ENCODE data around the gene PGAP1.

Gene PGAP1

DNA sequence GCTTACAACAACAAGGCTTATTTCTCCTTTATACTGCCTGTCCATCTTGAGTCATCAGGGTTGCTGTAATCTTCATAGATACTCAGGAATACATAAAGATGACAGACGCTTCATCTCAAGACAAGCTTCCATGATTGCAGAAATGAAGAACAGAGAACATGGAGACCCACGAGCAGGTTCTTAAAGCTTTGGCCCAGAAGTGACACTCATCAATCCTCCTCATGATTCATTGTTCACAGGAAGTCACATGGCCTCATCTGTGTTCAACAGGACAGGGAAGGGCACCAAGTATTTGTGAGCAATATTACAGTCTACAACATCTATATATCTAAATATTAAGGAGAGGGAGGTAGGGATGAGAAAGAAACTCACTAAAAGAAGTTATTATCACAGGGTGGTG is 36.5 kb upstream of the PGAP1 start:
- no peak overlapping the region for H3K27ac ChIP-seq (ENCODE audit: low read depth, low read length, severe bottlenecking)
- no peaks in the 10 kb centered on the region for H3K36me3 ChIP-seq (ENCODE audit: control insufficient read depth, insufficient read depth, low read length)
- 89 to 100% methylated on average over 1 to 2 of the region's 2 CpGs for WGBS, 2 experiments (ENCODE audit: insufficient coverage in 2 of 2)
- H3K4me3 ChIP-seq (ENCODE audit: extremely low read depth, insufficient read depth, low read length, poor library complexity, severe bottlenecking): no peak overlapping the region
- H3K9me3 ChIP-seq (ENCODE audit: control insufficient read depth, low read length): no peaks in the 10 kb centered on the region
- no peaks in the 10 kb centered on the region for H3K4me1 ChIP-seq (ENCODE audit: control insufficient read depth, insufficient read depth, low read length, poor library complexity, severe bottlenecking)

DNA sequence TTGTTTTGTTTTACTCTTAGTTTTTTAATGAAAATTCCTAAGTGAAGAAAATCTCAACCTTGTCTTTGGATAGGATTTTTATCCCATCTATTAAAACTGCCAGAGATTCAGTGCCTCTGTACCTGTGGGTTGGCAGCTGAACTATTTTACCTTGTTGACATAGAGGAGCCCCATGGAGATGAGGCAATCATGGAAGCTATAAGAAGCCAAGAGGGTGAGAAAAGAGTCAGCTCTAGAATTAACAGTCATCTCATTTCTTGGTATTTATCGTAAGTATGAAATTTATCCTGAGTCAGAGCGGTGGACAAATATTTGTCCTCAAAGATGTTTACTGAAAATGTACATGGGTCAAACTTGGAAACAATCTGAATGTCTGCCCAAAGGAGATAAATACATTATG is 35.8 kb upstream of the PGAP1 start:
- Histone ChIP-seq H3K4me3 (ENCODE audit: extremely low read depth, insufficient read depth, low read length, poor library complexity, severe bottlenecking) (no peak overlapping the region), H3K9me3 (ENCODE audit: control insufficient read depth, low read length) (no peaks in the 10 kb centered on the region), H3K36me3 (ENCODE audit: control insufficient read depth, insufficient read depth, low read length) (no peaks in the 10 kb centered on the region), H3K4me1 (ENCODE audit: control insufficient read depth, insufficient read depth, low read length, poor library complexity, severe bottlenecking) (no peaks in the 10 kb centered on the region), H3K27ac (ENCODE audit: low read depth, low read length, severe bottlenecking) (no peak overlapping the region)
- 92 to 100% methylated on average over 2 of the region's 2 CpGs for WGBS, 2 experiments (ENCODE audit: insufficient coverage in 2 of 2)

GRCh38 chr2:196961889-196962288 is 35.4 kb upstream of the PGAP1 start:
- Histone ChIP-seq H3K9me3 (ENCODE audit: control insufficient read depth, low read length) (no peaks in the 10 kb centered on the region), H3K4me3 (ENCODE audit: extremely low read depth, insufficient read depth, low read length, poor library complexity, severe bottlenecking) (no peak overlapping the region), H3K27ac (ENCODE audit: low read depth, low read length, severe bottlenecking) (no peak overlapping the region), H3K36me3 (ENCODE audit: control insufficient read depth, insufficient read depth, low read length) (no peaks in the 10 kb centered on the region), H3K4me1 (ENCODE audit: control insufficient read depth, insufficient read depth, low read length, poor library complexity, severe bottlenecking) (no peaks in the 10 kb centered on the region)

GRCh38 chr2:196959734-196960338 is 33.3 kb upstream of the PGAP1 start:
- H3K4me1 ChIP-seq (ENCODE audit: control insufficient read depth, insufficient read depth, low read length, poor library complexity, severe bottlenecking): no peaks in the 10 kb centered on the region
- H3K4me3 ChIP-seq (ENCODE audit: extremely low read depth, insufficient read depth, low read length, poor library complexity, severe bottlenecking): no peak overlapping the region
- 86 to 100% methylated on average over 1 to 2 of the region's 3 CpGs for WGBS, 2 experiments (ENCODE audit: insufficient coverage in 2 of 2)
- no peaks in the 10 kb centered on the region for H3K36me3 ChIP-seq (ENCODE audit: control insufficient read depth, insufficient read depth, low read length)
- no peaks in the 10 kb centered on the region for H3K9me3 ChIP-seq (ENCODE audit: control insufficient read depth, low read length)
- no peak overlapping the region for H3K27ac ChIP-seq (ENCODE audit: low read depth, low read length, severe bottlenecking)

DNA sequence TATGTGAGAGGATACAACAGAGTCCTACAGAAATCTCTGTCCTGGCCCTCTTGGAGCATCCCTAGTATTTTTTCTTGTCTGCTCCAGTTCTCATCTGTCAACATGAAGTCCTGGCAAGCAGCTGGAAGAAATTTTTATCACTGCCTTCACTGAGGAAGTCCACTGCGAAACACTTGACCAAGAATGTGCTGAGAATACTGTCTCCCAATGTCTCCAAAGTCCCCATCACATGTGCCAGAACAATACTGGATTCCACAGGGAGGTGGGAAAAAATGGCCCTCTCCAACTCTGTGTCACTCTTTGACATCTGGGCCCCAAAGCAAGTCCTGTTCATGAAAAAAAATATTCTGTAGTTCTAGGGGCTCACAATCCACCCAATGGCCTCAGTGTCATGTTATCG is 32.8 kb upstream of the PGAP1 start:
- Histone ChIP-seq H3K27ac (ENCODE audit: low read depth, low read length, severe bottlenecking) (no peak overlapping the region), H3K4me1 (ENCODE audit: control insufficient read depth, insufficient read depth, low read length, poor library complexity, severe bottlenecking) (no peaks in the 10 kb centered on the region), H3K9me3 (ENCODE audit: control insufficient read depth, low read length) (no peaks in the 10 kb centered on the region), H3K4me3 (ENCODE audit: extremely low read depth, insufficient read depth, low read length, poor library complexity, severe bottlenecking) (no peak overlapping the region), H3K36me3 (ENCODE audit: control insufficient read depth, insufficient read depth, low read length) (no peaks in the 10 kb centered on the region)
- 90 to 100% methylated on average over 1 of the region's 2 CpGs for WGBS, 2 experiments (ENCODE audit: insufficient coverage in 2 of 2)

DNA sequence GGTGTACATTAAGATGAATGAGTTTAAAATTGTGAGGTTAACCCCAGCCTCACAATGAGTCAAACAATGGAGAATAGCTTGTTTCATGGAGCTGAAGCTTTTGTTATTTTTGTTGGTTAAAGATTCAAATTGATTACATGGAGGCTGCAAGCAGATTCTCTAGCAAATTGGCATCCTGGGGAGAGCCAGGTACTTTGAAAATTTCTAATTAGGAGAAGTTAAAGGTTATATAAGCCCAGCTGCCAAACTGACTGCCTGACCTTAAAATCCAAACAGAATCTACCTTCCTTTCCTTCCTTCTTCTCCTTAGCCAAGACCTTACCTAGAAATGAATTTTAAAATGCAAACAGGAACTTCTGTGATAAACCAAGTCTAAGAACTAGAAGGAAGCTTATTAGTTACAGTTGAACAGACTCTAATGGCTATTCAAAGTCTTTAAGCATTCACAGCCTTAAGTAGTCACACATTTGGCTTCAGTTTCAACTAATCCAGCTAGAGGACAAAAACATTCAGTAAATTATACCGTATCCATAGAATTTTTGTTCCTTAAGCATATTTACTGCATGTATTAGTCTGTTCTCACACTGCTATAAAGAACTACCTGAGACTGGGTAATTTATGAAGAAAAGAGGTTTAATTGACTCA is 31.5 kb upstream of the PGAP1 start:
- no peak overlapping the region for H3K4me3 ChIP-seq (ENCODE audit: extremely low read depth, insufficient read depth, low read length, poor library complexity, severe bottlenecking)
- H3K4me1 ChIP-seq (ENCODE audit: control insufficient read depth, insufficient read depth, low read length, poor library complexity, severe bottlenecking): no peaks in the 10 kb centered on the region
- no peak overlapping the region for H3K27ac ChIP-seq (ENCODE audit: low read depth, low read length, severe bottlenecking)
- WGBS, 2 experiments (ENCODE audit: insufficient coverage in 2 of 2): no CpG with 5 or more reads among the region's 1 CpG
- no peaks in the 10 kb centered on the region for H3K9me3 ChIP-seq (ENCODE audit: control insufficient read depth, low read length)
- H3K36me3 ChIP-seq (ENCODE audit: control insufficient read depth, insufficient read depth, low read length): no peaks in the 10 kb centered on the region

DNA sequence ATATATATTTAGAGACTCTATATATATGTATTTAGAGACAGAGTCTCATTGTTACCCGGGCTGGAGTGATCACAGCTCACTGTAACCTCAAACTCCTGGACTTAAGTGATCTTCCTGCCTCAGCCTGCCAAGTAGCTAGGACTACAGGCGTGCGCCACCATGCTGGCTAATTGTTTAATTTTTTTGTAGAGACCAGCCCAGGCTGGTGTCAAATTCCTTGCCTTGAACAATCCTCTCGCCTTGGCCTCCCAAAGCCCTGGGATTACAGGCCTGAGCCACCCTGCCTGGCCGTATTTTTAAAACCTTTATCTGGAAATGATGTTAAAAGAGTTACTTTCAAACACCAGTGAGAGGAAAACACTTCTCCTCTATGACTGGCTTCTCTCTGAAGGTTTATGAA is 30.9 kb upstream of the PGAP1 start:
- Histone ChIP-seq H3K36me3 (ENCODE audit: control insufficient read depth, insufficient read depth, low read length) (no peaks in the 10 kb centered on the region), H3K9me3 (ENCODE audit: control insufficient read depth, low read length) (no peaks in the 10 kb centered on the region), H3K27ac (ENCODE audit: low read depth, low read length, severe bottlenecking) (no peak overlapping the region), H3K4me3 (ENCODE audit: extremely low read depth, insufficient read depth, low read length, poor library complexity, severe bottlenecking) (no peak overlapping the region), H3K4me1 (ENCODE audit: control insufficient read depth, insufficient read depth, low read length, poor library complexity, severe bottlenecking) (no peaks in the 10 kb centered on the region)
- WGBS, 2 experiments (ENCODE audit: insufficient coverage in 2 of 2): 89 to 100% methylated on average over 3 to 4 of the region's 5 CpGs

- H3K4me3 ChIP-seq (ENCODE audit: extremely low read depth, insufficient read depth, low read length, poor library complexity, severe bottlenecking): no peak overlapping the region
- no peaks in the 10 kb centered on the region for H3K36me3 ChIP-seq (ENCODE audit: control insufficient read depth, insufficient read depth, low read length)
Observed at GRCh38 chr2:196956069-196956468, 29.6 kb upstream of the PGAP1 start.

GRCh38 chr2:196955036-196955435 is 28.5 kb upstream of the PGAP1 start:
- no peaks in the 10 kb centered on the region for H3K9me3 ChIP-seq (ENCODE audit: control insufficient read depth, low read length)
- H3K4me1 ChIP-seq (ENCODE audit: control insufficient read depth, insufficient read depth, low read length, poor library complexity, severe bottlenecking): no peaks in the 10 kb centered on the region
- no peak overlapping the region for H3K27ac ChIP-seq (ENCODE audit: low read depth, low read length, severe bottlenecking)
- 86 to 100% methylated on average over 1 of the region's 3 CpGs for WGBS, 2 experiments (ENCODE audit: insufficient coverage in 2 of 2)
- H3K4me3 ChIP-seq (ENCODE audit: extremely low read depth, insufficient read depth, low read length, poor library complexity, severe bottlenecking): no peak overlapping the region
- H3K36me3 ChIP-seq (ENCODE audit: control insufficient read depth, insufficient read depth, low read length): no peaks in the 10 kb centered on the region

More at GRCh38 chr2:196956069-196956468, 29.6 kb upstream of the PGAP1 start:
- WGBS, 2 experiments (ENCODE audit: insufficient coverage in 2 of 2): 69 to 82% methylated on average over 4 to 5 of the region's 6 CpGs
- no peaks in the 10 kb centered on the region for H3K4me1 ChIP-seq (ENCODE audit: control insufficient read depth, insufficient read depth, low read length, poor library complexity, severe bottlenecking)
- no peaks in the 10 kb centered on the region for H3K9me3 ChIP-seq (ENCODE audit: control insufficient read depth, low read length)
- H3K27ac ChIP-seq (ENCODE audit: low read depth, low read length, severe bottlenecking): no peak overlapping the region

GRCh38 chr2:196954001-196954400 is 27.5 kb upstream of the PGAP1 start:
- H3K4me3 ChIP-seq (ENCODE audit: extremely low read depth, insufficient read depth, low read length, poor library complexity, severe bottlenecking): no peak overlapping the region
- no peak overlapping the region for H3K27ac ChIP-seq (ENCODE audit: low read depth, low read length, severe bottlenecking)
- H3K9me3 ChIP-seq (ENCODE audit: control insufficient read depth, low read length): no peaks in the 10 kb centered on the region
- WGBS, 2 experiments (ENCODE audit: insufficient coverage in 2 of 2): 93% methylated on average over 2 to 4 of the region's 5 CpGs
- no peaks in the 10 kb centered on the region for H3K36me3 ChIP-seq (ENCODE audit: control insufficient read depth, insufficient read depth, low read length)
- H3K4me1 ChIP-seq (ENCODE audit: control insufficient read depth, insufficient read depth, low read length, poor library complexity, severe bottlenecking): no peaks in the 10 kb centered on the region

GRCh38 chr2:196952936-196953335 is 26.4 kb upstream of the PGAP1 start:
- WGBS, 2 experiments (ENCODE audit: insufficient coverage in 2 of 2): 100% methylated on average over 2 of the region's 2 CpGs; no CpG with 5 or more reads in 1 of the 2 experiments
- H3K4me3 ChIP-seq (ENCODE audit: extremely low read depth, insufficient read depth, low read length, poor library complexity, severe bottlenecking): no peak overlapping the region
- no peaks in the 10 kb centered on the region for H3K9me3 ChIP-seq (ENCODE audit: control insufficient read depth, low read length)
- no peaks in the 10 kb centered on the region for H3K36me3 ChIP-seq (ENCODE audit: control insufficient read depth, insufficient read depth, low read length)
- no peaks in the 10 kb centered on the region for H3K4me1 ChIP-seq (ENCODE audit: control insufficient read depth, insufficient read depth, low read length, poor library complexity, severe bottlenecking)
- H3K27ac ChIP-seq (ENCODE audit: low read depth, low read length, severe bottlenecking): no peak overlapping the region

Measured in mesodermal cell (in vitro differentiated cells).